ENCODE measurements around the gene UMAD1. TPM values are rescaled to one million over a fixed set of nuclear protein-coding genes. Genes with fewer than 3 reads are reported as not detected.

Gene UMAD1
- total RNA-seq, 1 donor = 13.8 TPM

DNA sequence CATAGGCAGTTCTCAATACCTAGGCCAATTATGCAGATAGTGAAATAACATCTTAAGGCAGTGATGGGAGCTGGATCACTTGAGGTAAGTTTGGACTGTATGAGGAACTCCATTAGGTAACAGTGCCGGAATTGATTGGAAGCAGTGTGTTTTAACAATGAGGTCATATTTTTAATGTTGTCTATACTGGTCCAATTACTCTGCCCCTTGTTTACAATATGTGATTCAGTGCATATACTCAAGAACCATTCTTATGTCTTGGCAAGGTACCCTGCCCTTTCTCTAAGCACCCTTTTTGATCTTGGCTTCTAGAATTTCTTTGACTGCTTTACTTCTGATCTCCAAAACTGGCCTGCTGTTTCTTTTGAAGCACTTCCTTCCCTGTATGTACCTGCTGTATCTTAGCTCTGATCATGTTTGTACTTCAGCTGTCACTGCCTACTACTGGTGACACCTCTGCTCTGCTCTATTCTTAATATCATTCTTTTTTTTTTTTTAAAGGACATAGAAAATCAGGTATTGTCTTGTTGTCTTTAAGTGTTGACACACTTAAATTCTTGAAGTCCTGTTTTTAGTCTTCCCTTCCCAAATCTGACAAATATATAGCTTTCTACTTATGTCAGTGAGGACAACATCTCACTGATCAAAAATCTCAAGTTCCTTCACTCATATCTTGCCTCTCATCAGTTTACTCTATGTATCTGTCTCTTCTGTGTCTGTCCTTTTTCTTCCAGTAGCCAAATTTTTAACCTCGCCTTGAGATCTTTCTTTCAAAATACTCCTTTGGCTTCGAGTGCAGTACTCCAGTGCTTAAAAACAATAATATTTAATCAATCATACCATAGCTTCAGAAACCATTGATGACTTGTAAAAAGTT, 124.2 kb downstream of the UMAD1 start:
- no peak for DNase-seq (ENCODE audit: low read depth)
- TF ChIP-seq, protein P1, sequence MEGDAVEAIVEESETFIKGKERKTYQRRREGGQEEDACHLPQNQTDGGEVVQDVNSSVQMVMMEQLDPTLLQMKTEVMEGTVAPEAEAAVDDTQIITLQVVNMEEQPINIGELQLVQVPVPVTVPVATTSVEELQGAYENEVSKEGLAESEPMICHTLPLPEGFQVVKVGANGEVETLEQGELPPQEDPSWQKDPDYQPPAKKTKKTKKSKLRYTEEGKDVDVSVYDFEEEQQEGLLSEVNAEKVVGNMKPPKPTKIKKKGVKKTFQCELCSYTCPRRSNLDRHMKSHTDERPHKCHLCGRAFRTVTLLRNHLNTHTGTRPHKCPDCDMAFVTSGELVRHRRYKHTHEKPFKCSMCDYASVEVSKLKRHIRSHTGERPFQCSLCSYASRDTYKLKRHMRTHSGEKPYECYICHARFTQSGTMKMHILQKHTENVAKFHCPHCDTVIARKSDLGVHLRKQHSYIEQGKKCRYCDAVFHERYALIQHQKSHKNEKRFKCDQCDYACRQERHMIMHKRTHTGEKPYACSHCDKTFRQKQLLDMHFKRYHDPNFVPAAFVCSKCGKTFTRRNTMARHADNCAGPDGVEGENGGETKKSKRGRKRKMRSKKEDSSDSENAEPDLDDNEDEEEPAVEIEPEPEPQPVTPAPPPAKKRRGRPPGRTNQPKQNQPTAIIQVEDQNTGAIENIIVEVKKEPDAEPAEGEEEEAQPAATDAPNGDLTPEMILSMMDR (IDR thresholded peaks at IDR 0.05; ENCODE audit: insufficient read depth, low read depth, low read length) = no peak
- no peak overlapping the region for H3K4me3 ChIP-seq (ENCODE audit: low read depth, low read length)

DNA sequence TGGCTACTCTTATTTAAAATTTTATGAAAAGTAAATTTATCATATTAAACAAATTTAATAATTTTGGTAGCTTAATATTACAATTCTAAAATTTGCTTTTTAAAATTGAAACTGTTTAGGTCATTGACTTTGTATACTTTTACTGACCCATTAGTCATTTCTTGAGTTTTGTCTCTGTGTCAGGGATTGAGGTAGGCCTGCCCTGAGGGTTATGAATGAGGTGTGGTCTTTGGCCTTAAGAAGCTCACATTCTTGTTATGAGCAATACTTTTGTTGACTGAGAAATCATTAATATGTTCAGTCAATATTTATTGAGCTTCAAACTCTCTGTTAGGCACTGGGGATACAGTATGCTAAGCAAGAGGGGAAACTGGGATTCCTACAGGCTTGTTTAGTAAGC, 124.9 kb downstream of the UMAD1 start:
- DNase-seq (ENCODE audit: low read depth) = no peak
- TF ChIP-seq, protein P1 (IDR thresholded peaks at IDR 0.05; ENCODE audit: insufficient read depth, low read depth, low read length) = no peak

DNA sequence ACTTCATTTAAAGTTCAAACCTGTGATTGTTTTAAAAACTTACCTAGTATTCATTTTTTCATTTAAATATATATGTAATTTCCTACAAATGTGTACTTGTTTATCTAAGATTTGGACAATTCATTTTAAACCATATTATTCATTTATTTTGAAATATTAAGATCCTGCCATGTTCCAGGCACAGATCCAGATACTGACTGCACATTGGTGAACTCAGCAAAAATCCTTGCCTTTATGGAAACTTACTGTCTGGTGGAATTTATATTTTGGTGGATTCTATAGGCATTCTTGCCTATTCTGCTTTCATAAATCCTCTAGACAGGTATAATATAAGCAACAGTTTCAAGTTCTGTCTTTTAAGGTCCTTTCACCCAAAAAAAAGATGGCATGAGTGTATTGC, 126.1 kb downstream of the UMAD1 start:
- no peak for DNase-seq (ENCODE audit: low read depth)
- TF ChIP-seq, protein P1 (IDR thresholded peaks at IDR 0.05; ENCODE audit: insufficient read depth, low read depth, low read length) = no peak
- H3K4me3 ChIP-seq (ENCODE audit: low read depth, low read length) = no peak overlapping the region

More for the DNA sequence above, 124.9 kb downstream of the UMAD1 start:
- no peak overlapping the region for H3K4me3 ChIP-seq (ENCODE audit: low read depth, low read length)

DNA sequence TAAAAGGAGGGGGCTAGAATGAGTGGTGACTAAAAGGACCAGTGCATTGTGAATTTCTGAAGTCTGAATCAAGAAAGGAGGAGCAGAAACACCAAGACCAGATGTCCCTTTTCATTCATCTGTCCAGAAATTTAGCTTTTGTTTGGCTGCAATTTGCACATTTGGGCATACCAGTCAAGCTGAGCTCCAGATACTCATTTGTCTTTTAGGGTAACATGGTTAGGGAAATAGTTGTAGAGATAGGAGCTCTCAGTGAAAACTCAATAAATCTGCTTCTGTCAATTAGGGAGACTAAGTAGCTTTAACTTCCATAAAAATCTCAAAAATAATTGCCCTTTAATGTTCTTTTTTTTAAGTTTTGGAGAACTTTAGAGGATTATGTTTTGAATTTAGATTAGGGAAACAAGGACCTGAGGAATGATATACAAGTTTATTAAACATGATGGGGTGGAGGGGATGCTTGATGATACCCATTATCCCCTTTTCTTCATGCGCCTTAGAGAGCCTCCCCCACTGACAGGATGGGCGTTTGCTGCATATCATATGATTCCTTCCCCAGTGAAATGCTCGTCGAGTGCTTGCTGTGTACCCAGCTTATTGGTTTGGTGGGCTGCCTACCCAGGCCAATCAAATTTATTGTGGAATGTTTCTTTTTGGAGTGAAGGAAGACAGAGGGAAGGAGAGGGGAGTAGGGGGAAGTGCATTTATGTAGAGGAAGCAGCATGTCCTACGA, 128.6 kb downstream of the UMAD1 start:
- TF ChIP-seq, protein P1 (IDR thresholded peaks at IDR 0.05; ENCODE audit: insufficient read depth, low read depth, low read length) = no peak
- H3K4me3 ChIP-seq (ENCODE audit: low read depth, low read length) = no peak overlapping the region
- no peak for DNase-seq (ENCODE audit: low read depth)

DNA sequence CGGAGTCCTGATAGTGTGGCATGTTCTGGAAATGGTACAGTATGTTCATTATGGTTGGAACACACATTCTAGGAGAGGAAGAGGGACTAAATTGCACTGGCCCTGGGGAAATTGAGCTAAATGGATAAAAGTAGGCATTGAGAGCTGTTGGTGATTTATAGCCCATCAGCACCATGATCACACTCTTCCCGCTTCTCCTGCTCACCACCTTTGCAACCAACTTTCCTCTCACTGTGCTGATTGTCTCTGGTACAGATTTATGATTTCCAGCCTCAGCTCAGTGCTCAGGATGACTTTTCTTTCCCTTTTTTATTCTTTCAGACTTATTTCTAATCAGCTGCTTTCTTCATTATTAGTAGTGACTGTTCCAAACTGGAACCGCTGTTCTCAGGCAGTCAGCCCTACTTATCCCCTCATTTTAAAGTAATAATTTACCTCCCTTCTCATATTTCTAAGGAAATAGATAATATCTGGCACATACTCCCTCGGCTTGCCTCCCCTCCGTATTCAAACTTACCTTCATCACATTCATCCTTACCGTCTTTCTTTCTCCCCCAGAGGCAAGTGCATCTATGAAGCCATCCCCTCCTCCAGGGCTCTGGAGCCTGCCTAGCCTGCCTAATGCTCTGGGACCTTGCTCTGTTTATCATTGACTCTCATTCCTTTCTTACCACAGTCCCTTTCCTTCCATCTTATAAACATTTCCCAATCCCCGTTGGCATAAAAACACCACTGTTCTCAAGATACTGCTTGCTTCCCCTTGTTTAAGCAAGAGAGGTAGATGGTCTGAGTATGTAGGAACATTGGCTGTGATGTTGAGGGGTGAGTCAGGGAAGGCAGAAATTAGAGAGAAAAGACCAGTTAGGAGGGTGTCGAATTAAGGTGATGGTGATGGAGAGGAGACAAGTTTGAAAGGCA, 129.4 kb downstream of the UMAD1 start:
- TF ChIP-seq, protein P1 (IDR thresholded peaks at IDR 0.05; ENCODE audit: insufficient read depth, low read depth, low read length) = no peak
- no peak overlapping the region for H3K4me3 ChIP-seq (ENCODE audit: low read depth, low read length)
- DNase-seq (ENCODE audit: low read depth) = peak; percentile 90

DNA sequence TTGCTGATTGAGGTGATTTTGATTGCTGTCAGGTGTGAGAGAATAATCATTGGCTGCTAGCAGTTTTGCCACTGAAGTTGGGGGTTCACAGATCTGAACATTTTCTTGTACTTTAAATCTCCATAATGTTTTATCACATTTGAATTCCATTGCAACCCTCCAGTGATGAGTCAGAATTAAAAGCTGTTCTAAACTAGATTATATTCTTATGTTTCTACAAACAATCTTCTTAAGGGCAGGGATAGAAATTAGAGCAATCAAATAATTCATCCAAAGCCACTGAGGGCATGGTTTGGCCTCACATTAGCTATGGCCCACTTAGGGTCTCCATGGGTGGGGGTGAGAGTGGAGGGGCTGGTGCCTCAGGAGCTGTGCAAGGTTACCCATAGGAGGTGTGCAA, 130.9 kb downstream of the UMAD1 start:
- no peak for DNase-seq (ENCODE audit: low read depth)
- TF ChIP-seq, protein P1 (IDR thresholded peaks at IDR 0.05; ENCODE audit: insufficient read depth, low read depth, low read length) = no peak
- H3K4me3 ChIP-seq (ENCODE audit: low read depth, low read length) = no peak overlapping the region
